Thoracic aorta (tissue), 2 donors: Measurements from ENCODE around the gene XDH. TPM values are rescaled to one million over a fixed set of nuclear protein-coding genes. Genes with fewer than 3 reads are reported as not detected.

Experiments
- ATAC-seq: fragments of 150-250 bp; one replicate; pipeline ENCODE4 v1.8.0; 2017; ENCODE audit warnings: low read depth; ENCODE audit not compliant: insufficient number of reproducible peaks, low FRiP score
- DNase-seq: peaks from one replicate; pipeline ENCODE4 v3.0.0-alpha.2; 2020; ENCODE audit warnings: low spot score
- H3K27ac ChIP-seq, 2 donors: fragments of 200-600 bp; sonication (generic); 1 replicate in 1 of 2; 2 replicates in 1 of 2; pipeline ENCODE4 v1.5.1; 2016; ENCODE audit warnings: mild to moderate bottlenecking in 2 of 2, moderate library complexity in 2 of 2
- H3K27me3 ChIP-seq: fragments of 200-600 bp; sonication (generic); replicated peaks from 2 replicates; pipeline ENCODE4 v1.6.0; 2016; ENCODE audit warnings: mild to moderate bottlenecking; ENCODE audit not compliant: insufficient read depth
- H3K36me3 ChIP-seq: fragments of 200-600 bp; sonication (generic); one replicate; pipeline ENCODE4 v1.5.1; 2016
- H3K4me1 ChIP-seq, 2 donors: fragments of 200-600 bp; sonication (generic); 1 replicate in 1 of 2; 2 replicates in 1 of 2; pipeline versions ENCODE4 v1.5.1 to v1.6.0; 2016; ENCODE audit warnings: low read depth in 2 of 2, mild to moderate bottlenecking in 1 of 2; ENCODE audit not compliant: control insufficient read depth in 1 of 2
- H3K4me3 ChIP-seq: fragments of 200-600 bp; sonication (generic); 2 replicates; pipeline ENCODE4 v1.5.1; 2016; ENCODE audit warnings: mild to moderate bottlenecking
- H3K9me3 ChIP-seq: fragments of 200-600 bp; sonication (generic); 2 replicates; pipeline ENCODE4 v1.5.1; 2016
- CTCF ChIP-seq: fragments of 200-600 bp; sonication (generic); IDR thresholded peaks from one replicate; pipeline ENCODE4 v1.5.1; 2019; ENCODE audit warnings: antibody characterized with exemption
- total RNA-seq, 2 donors: library from RNA; depleted of rRNA; stranded (reverse); fragments of >200 nt; gene quantifications; one replicate each; pipeline versions ENCODE4 v1.1.0 to v1.2.3, GENCODE V29; 2016

XDH gene
- total RNA-seq, 2 donors from 2014 or later, result not detected

- H3K36me3 ChIP-seq, result no peaks in the 10 kb centered on the region
- no peak overlapping the region for H3K4me3 ChIP-seq
- H3K27ac ChIP-seq, result no peak overlapping the region
- DNase-seq (no peak), ATAC-seq (no peak)
- H3K4me1 ChIP-seq, result peaks cover 0 to 3% of the 10 kb centered on the region in 2 donors
- TF ChIP-seq CTCF, result no peak
- no peaks in the 10 kb centered on the region for H3K27me3 ChIP-seq
- no peaks in the 10 kb centered on the region for H3K9me3 ChIP-seq
Observed at GRCh38 chr2:31381601-31382000, 32.9 kb downstream of the XDH start.

- no peaks in the 10 kb centered on the region for H3K9me3 ChIP-seq
- ATAC-seq (no peak), DNase-seq (no peak)
- H3K4me3 ChIP-seq, result no peak overlapping the region
- H3K36me3 ChIP-seq, result no peaks in the 10 kb centered on the region
- H3K27ac ChIP-seq, result no peak overlapping the region
- no peak for TF ChIP-seq CTCF
- peaks cover 0 to 3% of the 10 kb centered on the region in 2 donors for H3K4me1 ChIP-seq
- no peaks in the 10 kb centered on the region for H3K27me3 ChIP-seq
Observed at GRCh38 chr2:31380243-31380642, 34.3 kb downstream of the XDH start.

GRCh38 chr2:31379747-31380146 is 34.8 kb downstream of the XDH start:
- TF ChIP-seq CTCF, result no peak
- H3K9me3 ChIP-seq, result no peaks in the 10 kb centered on the region
- no peaks in the 10 kb centered on the region for H3K36me3 ChIP-seq
- ATAC-seq (no peak), DNase-seq (no peak)
- H3K27ac ChIP-seq, result no peak overlapping the region
- no peak overlapping the region for H3K4me3 ChIP-seq
- H3K27me3 ChIP-seq, result no peaks in the 10 kb centered on the region
- H3K4me1 ChIP-seq, result peaks cover 0 to 3% of the 10 kb centered on the region in 2 donors

- TF ChIP-seq CTCF, result no peak
- Histone ChIP-seq H3K4me1 (no peaks in the 10 kb centered on the region), H3K27ac (no peak overlapping the region), H3K27me3 (no peaks in the 10 kb centered on the region), H3K9me3 (no peaks in the 10 kb centered on the region), H3K4me3 (no peak overlapping the region), H3K36me3 (no peaks in the 10 kb centered on the region)
- no peak for ATAC-seq
- no peak for DNase-seq
Observed at GRCh38 chr2:31378791-31379501, 35.6 kb downstream of the XDH start.

- H3K36me3 ChIP-seq, result no peaks in the 10 kb centered on the region
- H3K4me1 ChIP-seq, result no peaks in the 10 kb centered on the region
- no peak overlapping the region for H3K4me3 ChIP-seq
- no peak for TF ChIP-seq CTCF
- no peaks in the 10 kb centered on the region for H3K9me3 ChIP-seq
- no peaks in the 10 kb centered on the region for H3K27me3 ChIP-seq
- ATAC-seq, result no peak
- H3K27ac ChIP-seq, result no peak overlapping the region
- DNase-seq, result no peak
Observed at GRCh38 chr2:31378389-31378788, 36.2 kb downstream of the XDH start.
